NCI-H524 (cell line): Measurements from ENCODE around the gene ZNF669.
"Not testable (repeated sequence)": the region's sequence is repeated elsewhere in the genome, so short reads cannot be mapped to it uniquely, and the experiment has no call there.

ENCODE experiments used
- DNase-seq, 2 experiments: peaks; one replicate each; lab custom pipeline; 2025; lab: John Stamatoyannopoulos, UW

Gene ZNF669

DNA sequence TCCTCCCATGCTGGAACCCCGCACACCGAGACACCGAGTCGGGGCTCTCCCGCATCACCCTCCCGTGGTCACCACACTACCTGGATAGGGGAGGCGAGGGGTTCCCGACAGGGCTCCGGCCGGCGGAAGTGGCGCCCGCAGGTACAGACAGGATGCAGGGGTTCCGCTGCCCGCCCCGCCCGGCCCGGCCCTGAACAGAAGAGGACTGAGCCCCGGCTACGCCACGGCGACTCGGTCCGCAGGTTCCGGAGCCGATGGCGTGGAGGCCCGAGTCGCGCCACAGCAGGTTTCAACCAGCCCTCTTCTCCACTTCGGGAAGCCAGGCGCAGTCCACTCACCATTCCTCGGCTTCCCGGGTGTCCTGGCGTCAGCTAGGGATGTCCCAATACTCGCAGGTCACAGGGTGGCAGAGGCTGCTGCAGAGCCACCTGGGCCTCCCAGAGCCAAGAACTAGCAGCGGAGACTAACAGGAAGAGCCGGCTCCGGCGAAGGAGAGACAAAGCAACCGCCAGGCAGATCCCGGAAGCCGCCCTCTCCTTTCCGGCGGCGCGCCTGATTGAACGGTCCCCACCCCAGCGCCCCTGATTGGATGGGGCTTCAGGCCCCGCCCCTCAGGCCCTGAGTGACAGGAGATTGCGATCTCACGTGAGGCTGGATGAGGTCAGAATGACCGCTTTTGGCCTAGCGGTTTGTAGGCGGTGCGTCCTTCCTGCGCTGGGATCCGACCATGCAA lies at the start of gene ZNF669:
TSS of gene ZNF669 (minus strand) at position 498 of the 733 bp plus-strand sequence. CDS start at position 341, 157 bp downstream.
- peak; percentile 86 to 94 for DNase-seq

- DNase-seq, result no peak
Observed at GRCh38 chr1:247147781-247148180, 43.6 kb upstream of the ZNF669 start.

- not testable (repeated sequence) for DNase-seq
Observed at GRCh38 chr1:247147120-247147519, 43.0 kb upstream of the ZNF669 start.

- no peak for DNase-seq
Observed at GRCh38 chr1:247146671-247147070, 42.5 kb upstream of the ZNF669 start.

GRCh38 chr1:247145279-247145678 lies 41.1 kb upstream of the ZNF669 start:
- no peak for DNase-seq

GRCh38 chr1:247139557-247139956 lies 35.4 kb upstream of the ZNF669 start:
- not testable (repeated sequence) for DNase-seq

DNA sequence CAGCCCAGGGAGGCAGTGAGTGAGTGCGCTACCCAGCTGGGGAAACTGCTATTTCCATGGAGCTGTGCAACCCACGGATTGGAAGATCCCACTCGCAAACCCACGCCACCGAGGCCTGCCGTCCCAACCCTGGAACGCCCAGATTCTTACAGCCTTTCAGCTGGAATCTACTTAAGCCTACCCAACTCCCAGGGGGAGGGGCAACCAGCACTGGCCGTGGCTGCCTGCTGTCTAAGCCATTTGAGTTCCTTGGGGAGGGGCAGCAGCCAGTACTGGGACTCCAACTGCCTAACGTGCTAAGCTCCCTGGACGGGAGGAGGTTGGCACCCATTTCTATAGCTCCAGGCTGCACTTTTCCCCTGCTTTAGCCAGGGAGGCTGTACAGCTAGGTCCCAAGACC lies 27.1 kb upstream of the ZNF669 start:
- DNase-seq, result peak; percentile 68 to 90

GRCh38 chr1:247127519-247128282 lies 23.5 kb upstream of the ZNF669 start:
- not testable (repeated sequence) for DNase-seq

GRCh38 chr1:247126601-247127000 lies 22.4 kb upstream of the ZNF669 start:
- not testable (repeated sequence) for DNase-seq

GRCh38 chr1:247126166-247126565 lies 22.0 kb upstream of the ZNF669 start:
- not testable (repeated sequence) for DNase-seq

GRCh38 chr1:247121382-247121781 lies 17.2 kb upstream of the ZNF669 start:
- no peak for DNase-seq

DNA sequence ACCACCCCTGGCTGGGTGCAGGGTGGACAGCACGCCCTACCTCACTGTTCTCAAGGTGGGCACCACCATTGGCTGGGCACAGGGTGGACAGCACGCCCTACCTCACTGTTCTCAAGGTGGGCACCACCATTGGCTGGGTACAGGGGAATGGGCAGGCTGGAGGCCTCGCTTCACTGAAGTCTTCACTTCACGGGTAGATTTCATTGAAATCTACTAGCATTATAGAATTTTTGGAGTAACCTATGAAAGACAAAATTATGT lies 16.2 kb upstream of the ZNF669 start:
- not testable (repeated sequence) for DNase-seq

DNA sequence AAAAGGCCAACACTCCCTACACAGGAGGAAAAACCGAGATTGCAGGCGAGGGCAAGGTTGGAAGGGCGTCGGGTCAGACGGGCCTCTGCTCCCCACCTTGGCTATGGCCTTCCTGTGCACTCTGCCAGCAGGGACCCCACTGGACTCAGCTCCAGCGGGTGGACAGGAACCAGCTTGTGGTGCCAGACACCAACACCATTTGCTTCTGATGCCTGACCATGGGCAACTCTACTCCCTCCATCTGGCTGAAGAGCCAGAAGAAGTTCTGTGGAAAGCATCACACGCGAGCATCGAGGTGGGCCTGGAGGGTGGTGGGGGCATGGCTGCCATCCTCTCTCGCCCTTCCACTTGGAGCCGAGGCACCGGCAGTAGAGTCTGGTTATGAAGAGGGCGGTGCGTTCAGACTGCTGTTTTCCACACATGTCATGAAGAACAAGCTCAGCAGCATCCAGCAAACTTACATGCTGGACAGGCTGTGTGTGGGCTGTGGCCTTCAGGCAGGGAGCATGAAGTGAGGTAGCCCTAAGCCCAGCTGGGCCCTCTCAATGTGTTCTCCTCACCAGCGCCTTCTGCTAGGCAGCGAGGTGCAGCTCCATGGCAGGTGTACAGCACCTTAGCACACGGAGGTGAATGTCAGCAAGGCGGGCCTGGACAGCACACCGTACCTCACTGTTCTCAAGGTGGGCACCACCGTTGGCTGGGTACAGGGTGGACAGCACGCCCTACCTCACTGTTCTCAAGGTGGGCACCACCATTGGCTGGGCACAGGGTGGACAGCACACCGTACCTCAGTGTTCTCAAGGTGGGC lies 15.6 kb upstream of the ZNF669 start:
- DNase-seq, result no peak

- DNase-seq, result peak in 1 of 2 experiments; percentile 41
Observed at GRCh38 chr1:247118946-247119446, 14.8 kb upstream of the ZNF669 start.

DNA sequence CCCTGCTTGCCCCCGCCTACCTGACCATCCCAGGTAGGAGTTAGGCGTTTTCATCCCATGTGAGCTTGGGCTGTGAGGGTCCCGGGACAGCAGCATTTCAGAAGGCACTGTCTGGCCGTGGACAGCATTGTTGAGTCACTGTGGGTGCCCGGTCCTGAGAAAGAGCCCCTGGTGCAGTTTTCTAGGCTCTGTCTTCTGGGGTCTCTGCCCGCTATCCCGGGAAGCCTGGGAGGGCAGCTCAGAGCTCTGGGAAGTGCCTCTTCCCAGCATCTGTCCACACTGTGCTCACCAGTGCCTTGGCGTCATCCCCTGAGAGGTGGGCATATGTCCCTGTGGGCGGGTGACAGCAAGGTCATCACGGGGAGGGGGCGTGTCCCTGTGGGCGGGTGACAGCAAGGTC lies 11.4 kb upstream of the ZNF669 start:
- no peak for DNase-seq

GRCh38 chr1:247115141-247115510 lies 11.0 kb upstream of the ZNF669 start:
- DNase-seq, result no peak

DNA sequence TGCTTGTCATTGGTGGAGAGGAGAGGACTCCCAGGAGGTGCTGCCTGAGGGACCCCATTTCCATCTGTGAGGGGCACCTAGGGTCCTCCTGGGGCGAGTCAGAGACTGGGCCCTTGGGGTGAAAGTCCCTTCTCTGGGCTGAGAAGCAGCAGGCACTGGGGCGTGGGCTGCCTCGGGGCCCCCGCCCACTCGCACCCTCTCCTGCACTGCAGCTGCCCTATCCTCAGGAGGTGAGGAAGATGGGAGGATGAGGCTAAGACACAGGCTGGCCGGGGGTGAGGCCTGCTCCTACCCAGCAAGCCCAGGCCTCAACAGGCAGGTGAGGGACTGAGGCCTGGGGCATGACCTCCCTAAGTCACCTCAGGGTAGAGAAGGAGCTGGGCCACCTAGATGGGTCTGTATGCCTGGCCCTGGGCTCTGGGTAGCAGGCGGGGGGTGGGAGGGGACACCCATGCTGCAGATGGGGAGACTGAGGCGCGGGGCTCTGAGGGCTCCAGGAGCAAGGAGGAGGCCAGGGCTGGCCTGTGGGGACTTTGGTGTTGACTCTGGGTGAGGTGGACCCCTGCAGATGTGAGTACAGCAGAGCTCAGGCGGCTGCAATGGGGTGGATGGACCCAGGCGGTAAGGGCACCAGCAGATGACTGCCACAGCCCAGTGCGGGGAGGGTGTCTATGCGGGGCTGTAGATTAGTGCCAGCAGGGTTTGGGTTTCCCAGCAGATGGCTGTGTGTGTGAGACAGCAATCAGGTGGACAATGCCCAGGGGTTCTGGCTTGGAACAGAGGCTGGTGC lies 10.4 kb upstream of the ZNF669 start:
- no peak for DNase-seq

GRCh38 chr1:247113733-247114271 lies 9.6 kb upstream of the ZNF669 start:
- DNase-seq, result no peak

- DNase-seq, result no peak
Observed at GRCh38 chr1:247113094-247113497, 8.9 kb upstream of the ZNF669 start.

DNA sequence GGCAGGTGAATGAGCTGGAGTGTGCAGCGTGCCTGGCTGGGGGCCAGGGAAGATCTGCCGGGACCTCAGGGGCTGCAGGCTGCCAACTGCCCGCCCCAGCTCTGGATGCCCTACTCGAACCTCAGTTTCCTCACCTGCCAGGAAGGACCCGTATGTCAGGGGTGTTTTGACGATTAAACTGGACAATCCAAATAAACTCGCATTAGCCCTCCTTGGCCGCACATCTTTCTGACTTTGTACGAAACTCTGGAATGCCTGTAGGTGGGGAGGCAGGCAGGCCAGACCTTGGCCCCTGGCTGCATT lies 8.3 kb upstream of the ZNF669 start:
- DNase-seq, result no peak

DNA sequence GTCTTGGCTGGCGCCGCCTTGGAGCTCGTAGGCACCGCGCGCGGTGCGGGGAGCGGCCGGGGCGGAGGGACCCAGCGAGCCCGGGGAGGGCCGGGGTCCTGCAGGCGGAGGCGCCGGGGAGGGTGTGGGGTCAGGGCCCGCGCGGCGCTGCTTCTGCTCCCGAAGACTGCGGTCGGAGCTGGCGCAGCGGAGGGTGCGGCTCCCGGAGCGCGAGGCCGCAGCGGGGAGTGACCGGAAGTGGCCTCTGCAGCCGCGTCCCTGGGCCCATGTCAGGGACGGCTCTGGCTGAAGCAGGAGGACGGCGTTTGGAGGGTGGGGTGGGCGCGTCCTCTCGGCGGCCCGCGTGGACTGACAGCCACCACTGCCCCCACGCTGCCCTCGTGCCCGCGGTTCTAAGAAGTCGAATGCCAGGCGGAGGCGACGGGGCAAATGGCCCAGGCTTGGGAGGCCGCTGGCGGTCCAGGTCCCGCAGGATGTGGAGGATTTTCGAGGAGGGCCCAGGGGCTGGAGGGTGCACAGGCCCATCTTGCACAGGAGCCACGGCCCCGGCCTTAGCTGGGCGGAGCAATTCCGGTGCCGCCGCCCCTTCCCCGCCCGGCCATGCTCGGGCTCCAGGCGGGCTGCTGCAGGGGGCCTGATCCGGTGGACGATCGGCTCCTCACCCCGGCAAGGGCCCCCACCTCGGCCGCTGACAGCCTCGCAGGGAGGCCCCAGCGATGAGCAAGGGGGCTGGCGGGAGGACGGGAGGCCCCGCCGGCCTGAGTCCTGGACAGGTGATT lies 7.7 kb upstream of the ZNF669 start:
- DNase-seq, result peak in 1 of 2 experiments; percentile 28
